GM12878 (cell line): Measurements from ENCODE around the gene RNF223. TPM values are rescaled to one million over a fixed set of nuclear protein-coding genes. Genes with fewer than 3 reads are reported as not detected.

Experiments
- ATAC-seq: fragments of 200-7000 bp; cut with Tn5 transposase; 3 replicates; pipeline ENCODE4 v1.9.1; 2020; ENCODE audit warnings: mild to moderate bottlenecking, moderate library complexity
- BruUV-seq: library from RNA; stranded (reverse); fragments of 400-500 nt; replicated peaks from 2 replicates; lab custom pipeline; 2021; lab: Mats Ljungman, UMichigan
- CTCF ChIA-PET: fragments of 300-600 bp; sonication (Branson Sonifier 250); formaldehyde crosslinking; extraction: SDS; loops from one replicate; lab custom pipeline; 2021; ENCODE audit warnings: inconsistent platforms; lab: Yijun Ruan, JAX
- POLR2A ChIA-PET: fragments of 350-600 bp; formaldehyde crosslinking; extraction: SDS; loops from one replicate; lab custom pipeline; 2021; ENCODE audit warnings: inconsistent platforms; lab: Charles Lee
- RAD21 ChIA-PET: fragments of 300-600 bp; sonication (Branson Sonifier 250); formaldehyde crosslinking; loops from one replicate; lab custom pipeline; 2023; ENCODE audit warnings: antibody characterized with exemption; ENCODE audit not compliant: unreplicated experiment; lab: Charles Lee
- SMC1A ChIA-PET: fragments of 300-600 bp; sonication (Branson Sonifier 250); formaldehyde crosslinking; loops from one replicate; lab custom pipeline; 2023; ENCODE audit not compliant: unreplicated experiment, uncharacterized antibody; lab: Charles Lee
- DNase-seq: peaks from one replicate; pipeline ENCODE4 v3.0.0-alpha.2; 2011; ENCODE audit warnings: low read depth, low spot score
- FAIRE-seq: peaks from 3 replicates; lab custom pipeline; 2011; peaks lifted over from hg19 to GRCh38; lab: Jason Lieb, UNC
- H2AFZ ChIP-seq: 2 replicates; pipeline ENCODE4 v1.6.0; 2011; ENCODE audit warnings: low read depth, low read length, control low read depth; ENCODE audit not compliant: control insufficient read depth
- H3K27ac ChIP-seq: 2 replicates; pipeline ENCODE4 v1.5.1; 2011; ENCODE audit warnings: control low read depth; ENCODE audit not compliant: control insufficient read depth, insufficient read depth
- H3K27me3 ChIP-seq, 2 experiments: replicated peaks in 1 of 2; 2 replicates each; pipeline versions ENCODE4 v1.6.0 to v1.6.1; 2011; ENCODE audit warnings: low read length in 1 of 2; ENCODE audit not compliant: control insufficient read depth in 2 of 2, insufficient read depth in 2 of 2
- H3K36me3 ChIP-seq, 2 experiments: 2 replicates each; pipeline ENCODE4 v1.5.1; 2011; ENCODE audit warnings: low read length in 1 of 2; ENCODE audit not compliant: control insufficient read depth in 2 of 2, insufficient read depth in 2 of 2
- H3K4me1 ChIP-seq: 2 replicates; pipeline ENCODE4 v1.6.1; 2011; ENCODE audit warnings: mild to moderate bottlenecking, low read length, moderate library complexity, mixed read lengths; ENCODE audit not compliant: control insufficient read depth, insufficient read depth
- H3K4me2 ChIP-seq: 2 replicates; pipeline ENCODE4 v1.6.0; 2011; ENCODE audit warnings: control low read depth; ENCODE audit not compliant: control insufficient read depth, insufficient read depth
- H3K4me3 ChIP-seq: fragments of 200-600 bp; sonication (generic); 2 replicates; pipeline ENCODE4 v1.5.1; 2016
- H3K79me2 ChIP-seq: 2 replicates; pipeline ENCODE4 v1.6.0; 2011; ENCODE audit warnings: low read length; ENCODE audit not compliant: control insufficient read depth, insufficient read depth
- H3K9ac ChIP-seq: 2 replicates; pipeline ENCODE4 v1.8.0; 2011; ENCODE audit warnings: low read length, control low read depth, mixed read lengths; ENCODE audit not compliant: control insufficient read depth, insufficient read depth
- H3K9me3 ChIP-seq: replicated peaks from 3 replicates; pipeline ENCODE4 v1.5.1; 2011; ENCODE audit warnings: mild to moderate bottlenecking, low read length; ENCODE audit not compliant: control insufficient read depth, insufficient read depth
- H4K20me1 ChIP-seq: 2 replicates; pipeline ENCODE4 v1.6.0; 2011; ENCODE audit not compliant: control insufficient read depth, insufficient read depth
- FOXM1 ChIP-seq: IDR thresholded peaks from 2 replicates; pipeline ENCODE4 v1.6.1; 2012; ENCODE audit warnings: low read depth, mild to moderate bottlenecking, inconsistent platforms, low read length, moderate library complexity
- HDAC6 ChIP-seq: fragments of 200-600 bp; sonication (generic); IDR thresholded peaks from one replicate; pipeline ENCODE4 v1.8.0; 2017; ENCODE audit warnings: antibody characterized with exemption; ENCODE audit not compliant: unreplicated experiment
- IKZF1 ChIP-seq: fragments of 450-650 bp; conservative IDR thresholded peaks from 2 replicates; pipeline ENCODE4 v1.6.1; 2017; ENCODE audit warnings: antibody characterized with exemption, mild to moderate bottlenecking
- POLR2A ChIP-seq: IDR thresholded peaks from 2 replicates; pipeline ENCODE4 v1.6.1; 2011; ENCODE audit warnings: low read depth, mild to moderate bottlenecking, low read length
- RB1 ChIP-seq: fragments of 450-650 bp; formaldehyde crosslinking; IDR thresholded peaks from 2 replicates; pipeline ENCODE4 v1.6.1; 2017; ENCODE audit warnings: mild to moderate bottlenecking, borderline replicate concordance
- SMC3 ChIP-seq: IDR thresholded peaks from 2 replicates; pipeline ENCODE4 v1.6.1; 2011; ENCODE audit warnings: low read length, improper control_type of control experiment, borderline replicate concordance
- SREBF2 ChIP-seq: IDR thresholded peaks from 2 replicates; pipeline ENCODE4 v1.6.1; 2012; ENCODE audit warnings: mild to moderate bottlenecking, low read length
- TCF3 ChIP-seq: IDR thresholded peaks from 2 replicates; pipeline ENCODE4 v1.6.1; 2012; ENCODE audit warnings: low read depth, mild to moderate bottlenecking, low read length, borderline replicate concordance; ENCODE audit not compliant: insufficient read depth
- WGBS: methylation state at CpG from one replicate; pipeline ENCODE4 v1.1.6; 2016; ENCODE audit warnings: low lambda C conversion rate; ENCODE audit not compliant: insufficient replicate concordance, insufficient coverage; ENCODE audit errors: missing lambda C conversion rate; 5-methylcytosine and 5-hydroxymethylcytosine counted together
- in situ Hi-C: fragments of 300-500 bp; cut with MboI; formaldehyde crosslinking; loops from 9 replicates; pipeline ENCODE4 v1.14.3; 2018; ENCODE audit warnings: mixed read lengths
- intact Hi-C: fragments of 100-400 bp; cut with micrococcal nuclease; formaldehyde crosslinking; loops from one replicate; pipeline ENCODE4 v1.14.2; 2022; ENCODE audit not compliant: unreplicated experiment
- polyA plus RNA-seq, 11 experiments: library from polyadenylated mRNA; depleted of rRNA in 4 of 11; unstranded in 6 of 11; stranded (reverse) in 5 of 11; fragments of >200 nt; fragmentation: Nextera tagmentation in 4 of 11; fragmentation: Illumina TruSeq in 1 of 11; extraction: Ambion mirVana in 4 of 11; extraction: Trizol in 1 of 11; gene quantifications; 1 replicate in 1 of 11; 2 replicates in 10 of 11; pipeline versions ENCODE4 v1.2.1 to v1.2.3, GENCODE V29; 2011 to 2016; ENCODE audit warnings: inconsistent platforms in 2 of 11, missing spikeins in 2 of 11, low read depth in 1 of 11
- total RNA-seq, 4 experiments: library from RNA; depleted of rRNA in 3 of 4; stranded (reverse); fragments of >200 nt in 3 of 4; fragmentation: Illumina TruSeq in 1 of 4; extraction: Trizol in 1 of 4; gene quantifications; 2 replicates each; pipeline versions ENCODE4 v1.2.1 to v1.2.3, GENCODE V29; 2013 to 2021
- TF ChIP-seq, protein P1 (sequence below): fragments of 450-650 bp; IDR thresholded peaks from 2 replicates; pipeline ENCODE4 v1.6.1; 2017; ENCODE audit warnings: antibody characterized with exemption, mild to moderate bottlenecking, moderate library complexity

The RNF223 gene
- total and polyA plus RNA-seq, 10 of the 15 experiments (the other 5 are each of a cell fraction or from before 2014, with no cell fraction given) = 0.06 TPM; not detected in 9

DNA sequence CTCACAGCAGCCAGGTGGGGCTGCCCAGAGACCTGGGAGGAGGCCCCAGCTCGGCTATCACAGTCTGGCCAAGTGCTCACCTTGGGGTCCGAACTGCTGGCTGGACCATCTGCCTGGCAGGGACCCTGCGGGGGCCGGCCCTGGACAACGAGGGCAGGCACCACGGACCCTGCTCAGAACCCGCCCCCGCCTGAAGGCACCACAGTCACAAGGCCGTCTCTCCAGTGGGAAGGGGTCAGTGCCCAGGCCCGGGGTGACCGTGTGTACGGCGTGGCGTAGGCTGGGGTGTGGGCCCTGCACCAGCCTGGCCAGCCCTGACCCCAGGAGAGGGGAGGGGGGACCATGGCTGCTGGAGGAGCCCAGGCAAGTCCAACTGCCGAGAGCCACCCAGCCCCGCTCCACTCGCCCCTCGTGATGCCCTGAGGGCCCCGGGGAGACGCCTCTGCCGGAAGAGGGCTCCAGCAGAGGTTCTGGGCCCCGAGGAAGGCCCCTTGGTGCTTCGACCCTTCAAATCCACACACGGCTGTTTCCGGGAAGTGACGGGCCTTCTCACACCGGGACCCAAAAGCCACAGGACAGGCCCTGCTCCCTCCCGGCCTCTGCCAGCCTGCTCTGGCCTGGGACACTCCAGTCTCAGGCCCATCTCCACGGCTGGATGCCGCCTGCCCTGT, 11.2 kb upstream of the RNF223 start:
- DNase-seq (no peak), ATAC-seq (no peak), FAIRE-seq (no peak)
- TF ChIP-seq HDAC6 (no peak), RB1 (no peak), IKZF1 (no peak), SMC3 (no peak), SREBF2 (no peak), FOXM1 (no peak), TCF3 (no peak), POLR2A (0 out of 2 replicates have a peak, but pooled peaks have one; percentile 8)
- TF ChIP-seq, protein P1, sequence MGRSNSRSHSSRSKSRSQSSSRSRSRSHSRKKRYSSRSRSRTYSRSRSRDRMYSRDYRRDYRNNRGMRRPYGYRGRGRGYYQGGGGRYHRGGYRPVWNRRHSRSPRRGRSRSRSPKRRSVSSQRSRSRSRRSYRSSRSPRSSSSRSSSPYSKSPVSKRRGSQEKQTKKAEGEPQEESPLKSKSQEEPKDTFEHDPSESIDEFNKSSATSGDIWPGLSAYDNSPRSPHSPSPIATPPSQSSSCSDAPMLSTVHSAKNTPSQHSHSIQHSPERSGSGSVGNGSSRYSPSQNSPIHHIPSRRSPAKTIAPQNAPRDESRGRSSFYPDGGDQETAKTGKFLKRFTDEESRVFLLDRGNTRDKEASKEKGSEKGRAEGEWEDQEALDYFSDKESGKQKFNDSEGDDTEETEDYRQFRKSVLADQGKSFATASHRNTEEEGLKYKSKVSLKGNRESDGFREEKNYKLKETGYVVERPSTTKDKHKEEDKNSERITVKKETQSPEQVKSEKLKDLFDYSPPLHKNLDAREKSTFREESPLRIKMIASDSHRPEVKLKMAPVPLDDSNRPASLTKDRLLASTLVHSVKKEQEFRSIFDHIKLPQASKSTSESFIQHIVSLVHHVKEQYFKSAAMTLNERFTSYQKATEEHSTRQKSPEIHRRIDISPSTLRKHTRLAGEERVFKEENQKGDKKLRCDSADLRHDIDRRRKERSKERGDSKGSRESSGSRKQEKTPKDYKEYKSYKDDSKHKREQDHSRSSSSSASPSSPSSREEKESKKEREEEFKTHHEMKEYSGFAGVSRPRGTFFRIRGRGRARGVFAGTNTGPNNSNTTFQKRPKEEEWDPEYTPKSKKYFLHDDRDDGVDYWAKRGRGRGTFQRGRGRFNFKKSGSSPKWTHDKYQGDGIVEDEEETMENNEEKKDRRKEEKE = no peak
- in situ Hi-C loops = no loop called here
- Histone ChIP-seq H3K9me3 (no peaks in the 10 kb centered on the region), H3K27me3 (no peaks in the 10 kb centered on the region), H3K9ac (no peak overlapping the region), H3K79me2 (no peaks in the 10 kb centered on the region), H3K36me3 (no peaks in the 10 kb centered on the region), H2AFZ (no peak overlapping the region), H4K20me1 (no peaks in the 10 kb centered on the region), H3K4me2 (no peak overlapping the region), H3K27ac (no peak overlapping the region), H3K4me1 (peaks cover under 1% of the 10 kb centered on the region; the same call in 1 of the 2 replicates), H3K4me3 (no peak overlapping the region)
- ChIA-PET CTCF (no interaction called here), SMC1A (no interaction called here), RAD21 (no interaction called here), POLR2A (no interaction called here)
- intact Hi-C loops = no loop called here
- 80% methylated on average over 26 of the region's 30 CpGs for WGBS
- no TSS peak for BruUV-seq
